Fibroblast of lung (primary cell): ENCODE measurements around the gene GPC5.

ENCODE experiments used
- EZH2 ChIP-seq: IDR thresholded peaks from 2 replicates; pipeline ENCODE4 v1.5.1; 2012; ENCODE audit warnings: low read length, control low read depth, mild to moderate bottlenecking; ENCODE audit errors: missing control alignments
- TF ChIP-seq, protein P1 (sequence below), 2 donors: IDR thresholded peaks in 1 of 2; conservative IDR thresholded peaks in 1 of 2; 1 replicate in 1 of 2; 2 replicates in 1 of 2; pipeline ENCODE4 v1.5.1; 2011 to 2012; ENCODE audit warnings: low read length in 2 of 2, control low read depth in 1 of 2, inconsistent platforms in 1 of 2, low read depth in 1 of 2, mild to moderate bottlenecking in 1 of 2

DNA sequence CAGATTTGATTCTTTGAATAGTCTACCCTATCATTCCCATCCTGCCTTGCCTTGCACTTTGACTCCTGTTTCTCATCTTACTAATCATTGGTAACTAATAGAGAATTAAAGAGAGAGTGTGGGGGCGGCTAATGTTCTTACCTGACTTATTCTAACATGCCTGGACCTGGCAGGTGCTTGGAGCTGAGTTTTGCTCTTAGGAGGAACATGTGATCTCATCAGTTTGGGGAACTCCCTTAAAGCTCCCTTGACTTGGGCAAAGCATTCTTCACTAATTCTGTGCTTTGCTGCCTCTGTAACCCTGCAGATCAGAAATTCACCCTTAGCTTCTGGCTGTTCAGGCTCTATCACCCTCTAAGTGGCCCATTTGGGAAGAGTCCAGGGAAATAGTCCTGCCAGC, 861.1 kb downstream of the GPC5 start:
- TF ChIP-seq, protein P1, sequence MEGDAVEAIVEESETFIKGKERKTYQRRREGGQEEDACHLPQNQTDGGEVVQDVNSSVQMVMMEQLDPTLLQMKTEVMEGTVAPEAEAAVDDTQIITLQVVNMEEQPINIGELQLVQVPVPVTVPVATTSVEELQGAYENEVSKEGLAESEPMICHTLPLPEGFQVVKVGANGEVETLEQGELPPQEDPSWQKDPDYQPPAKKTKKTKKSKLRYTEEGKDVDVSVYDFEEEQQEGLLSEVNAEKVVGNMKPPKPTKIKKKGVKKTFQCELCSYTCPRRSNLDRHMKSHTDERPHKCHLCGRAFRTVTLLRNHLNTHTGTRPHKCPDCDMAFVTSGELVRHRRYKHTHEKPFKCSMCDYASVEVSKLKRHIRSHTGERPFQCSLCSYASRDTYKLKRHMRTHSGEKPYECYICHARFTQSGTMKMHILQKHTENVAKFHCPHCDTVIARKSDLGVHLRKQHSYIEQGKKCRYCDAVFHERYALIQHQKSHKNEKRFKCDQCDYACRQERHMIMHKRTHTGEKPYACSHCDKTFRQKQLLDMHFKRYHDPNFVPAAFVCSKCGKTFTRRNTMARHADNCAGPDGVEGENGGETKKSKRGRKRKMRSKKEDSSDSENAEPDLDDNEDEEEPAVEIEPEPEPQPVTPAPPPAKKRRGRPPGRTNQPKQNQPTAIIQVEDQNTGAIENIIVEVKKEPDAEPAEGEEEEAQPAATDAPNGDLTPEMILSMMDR (conservative IDR thresholded peaks at IDR 0.05 in 1 of 2, IDR thresholded peaks at IDR 0.05 in 1 of 2; ENCODE audit: low read depth in 1 of 2, low read length in 2 of 2): no peak
- TF ChIP-seq EZH2: no peak
